Endodermal cell (in vitro differentiated cells): ENCODE data around the gene ZC3H18. TPM values are rescaled to one million over a fixed set of nuclear protein-coding genes. Genes with fewer than 3 reads are reported as not detected.

ENCODE experiments used
- DNase-seq: peaks from one replicate; pipeline ENCODE4 v3.0.0-alpha.2; 2017
- H3K27ac ChIP-seq: 2 replicates; pipeline ENCODE4 v1.5.1; 2013; ENCODE audit warnings: mild to moderate bottlenecking, low read depth, low read length, moderate library complexity
- H3K27me3 ChIP-seq: 2 replicates; pipeline ENCODE4 v1.6.1; 2013; ENCODE audit warnings: mild to moderate bottlenecking, low read length, moderate library complexity; ENCODE audit not compliant: insufficient read depth, control insufficient read depth, poor library complexity, severe bottlenecking
- H3K36me3 ChIP-seq: 2 replicates; pipeline ENCODE4 v1.7.0; 2013; ENCODE audit warnings: mild to moderate bottlenecking, low read length, moderate library complexity; ENCODE audit not compliant: control insufficient read depth, insufficient read depth
- H3K4me1 ChIP-seq: one replicate; pipeline ENCODE4 v1.7.0; 2013; ENCODE audit warnings: low read length; ENCODE audit not compliant: control insufficient read depth, insufficient read depth
- H3K4me3 ChIP-seq: 2 replicates; pipeline ENCODE4 v1.5.1; 2013; ENCODE audit warnings: mild to moderate bottlenecking, low read length, moderate library complexity
- H3K9ac ChIP-seq: 2 replicates; pipeline ENCODE4 v1.6.1; 2013; ENCODE audit warnings: mild to moderate bottlenecking, low read length, moderate library complexity; ENCODE audit not compliant: poor library complexity, severe bottlenecking; ENCODE audit errors: extremely low read depth
- H3K9me3 ChIP-seq: 2 replicates; pipeline ENCODE4 v1.6.1; 2013; ENCODE audit warnings: mild to moderate bottlenecking, low read length, moderate library complexity; ENCODE audit not compliant: control insufficient read depth
- H3K27ac Mint-ChIP-seq: 2 replicates; pipeline ENCODE4 v1.8.0; 2020; ENCODE audit warnings: mixed read lengths
- H3K27me3 Mint-ChIP-seq: 2 replicates; pipeline ENCODE4 v1.8.0; 2021; ENCODE audit warnings: mild to moderate bottlenecking, mixed read lengths; ENCODE audit not compliant: insufficient read depth
- H3K36me3 Mint-ChIP-seq: 2 replicates; pipeline ENCODE4 v1.8.0; 2020; ENCODE audit warnings: low read depth, mixed read lengths
- H3K4me1 Mint-ChIP-seq: 2 replicates; pipeline ENCODE4 v1.8.0; 2020; ENCODE audit warnings: mixed read lengths
- H3K4me3 Mint-ChIP-seq: 2 replicates; pipeline ENCODE4 v1.8.0; 2020; ENCODE audit warnings: mild to moderate bottlenecking, moderate library complexity, mixed read lengths
- H3K9me3 Mint-ChIP-seq: 2 replicates; pipeline ENCODE4 v1.8.0; 2020; ENCODE audit warnings: mild to moderate bottlenecking, mixed read lengths
- WGBS, 2 experiments: methylation state at CpG; one replicate each; pipeline versions ENCODE4 v1.1.5 to v1.1.7; 2013; ENCODE audit warnings: missing lambda C conversion rate in 2 of 2, mixed read lengths in 1 of 2; ENCODE audit not compliant: insufficient coverage in 1 of 2, insufficient read length in 1 of 2; 5-methylcytosine and 5-hydroxymethylcytosine counted together
- total RNA-seq, 2 donors: library from RNA; stranded (reverse); fragmentation: NEBNext Ultra II Directional in 1 of 2; extraction: Animal tissue kit (Norgen Biotek cat#: 25700) in 1 of 2; gene quantifications; 2 replicates in 1 of 2; 3 replicates in 1 of 2; pipeline ENCODE4 v1.2.1, GENCODE V29; 2021
- TF ChIP-seq, protein P1 (sequence below): fragments of 200-600 bp; sonication (generic); conservative IDR thresholded peaks from 2 replicates; pipeline ENCODE4 v1.5.0; 2021; ENCODE audit warnings: antibody characterized with exemption, mild to moderate bottlenecking

ZC3H18 gene
- total RNA-seq, 2 donors from 2014 or later = 75.4 to 76.6 TPM

DNA sequence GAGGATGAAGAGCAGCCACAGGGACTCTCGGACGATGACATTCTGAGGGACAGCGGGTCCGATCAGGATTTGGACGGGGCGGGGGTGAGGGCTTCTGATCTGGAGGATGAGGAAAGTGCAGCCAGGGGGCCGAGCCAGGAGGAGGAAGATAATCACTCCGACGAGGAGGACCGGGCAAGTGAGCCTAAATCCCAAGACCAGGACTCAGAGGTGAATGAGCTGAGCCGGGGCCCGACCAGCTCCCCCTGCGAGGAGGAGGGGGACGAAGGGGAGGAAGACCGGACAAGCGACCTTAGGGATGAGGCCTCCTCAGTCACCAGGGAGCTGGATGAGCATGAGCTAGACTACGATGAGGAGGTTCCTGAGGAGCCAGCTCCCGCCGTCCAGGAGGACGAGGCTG lies 7.0 kb downstream of the ZC3H18 start:
- no peak overlapping the region for H3K9ac ChIP-seq
- WGBS, 2 experiments = 96% methylated on average over 20 of the region's 20 CpGs

DNA sequence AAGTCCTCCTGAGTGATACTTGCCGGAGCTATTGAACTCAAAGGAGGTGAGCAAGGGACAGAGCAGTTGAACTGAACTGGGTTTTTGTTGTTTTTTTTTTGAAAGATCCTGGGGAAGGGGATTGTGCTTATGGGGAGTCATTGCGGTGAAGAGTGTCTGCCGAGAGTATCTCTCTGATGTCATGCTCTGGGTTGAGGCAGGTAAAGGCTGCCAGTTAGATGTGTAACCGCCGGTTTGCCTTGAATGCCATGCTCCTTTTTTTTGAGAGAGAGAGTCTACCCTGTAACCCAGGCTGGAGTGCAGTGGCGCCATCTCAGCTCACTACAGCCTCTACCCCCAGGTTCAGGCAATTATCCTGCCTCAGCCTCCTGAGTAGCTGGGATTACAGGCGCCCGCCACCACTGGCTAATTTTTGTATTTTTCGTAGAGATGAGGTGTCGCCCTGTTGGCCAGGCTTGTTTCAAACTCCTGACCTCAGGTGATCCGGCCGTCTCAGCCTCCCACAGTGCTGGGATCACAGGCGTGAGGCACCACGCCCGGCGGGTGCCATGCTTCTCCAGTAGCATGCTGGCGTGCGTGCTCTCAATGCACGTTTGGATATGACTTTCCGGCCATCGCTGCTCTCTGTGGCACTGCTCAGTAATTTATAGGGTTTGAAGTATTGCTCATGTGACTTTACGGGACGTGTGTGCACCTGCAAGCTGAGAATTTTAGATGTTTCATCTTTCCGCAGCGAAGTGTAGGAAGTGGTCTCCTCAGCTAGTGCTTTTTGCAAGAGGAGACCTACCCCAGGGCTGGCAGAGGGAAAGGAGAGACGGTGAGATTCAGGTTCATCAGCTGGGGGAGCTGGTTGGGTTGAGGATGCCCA lies 8.5 kb downstream of the ZC3H18 start:
- WGBS, 2 experiments = 96 to 98% methylated on average over 14 to 26 of the region's 26 CpGs
- Histone ChIP-seq H3K27ac (no peak overlapping the region), H3K9ac (no peak overlapping the region), H3K4me1 (no peaks in the 10 kb centered on the region), H3K4me3 (no peak overlapping the region), H3K36me3 (peaks cover 69% of the 10 kb centered on the region), H3K9me3 (no peaks in the 10 kb centered on the region), H3K27me3 (no peaks in the 10 kb centered on the region)
- H3K4me1 Mint-ChIP-seq = no peaks in the 10 kb centered on the region
- H3K27me3 Mint-ChIP-seq = no peaks in the 10 kb centered on the region
- no peak overlapping the region for H3K27ac Mint-ChIP-seq
- no peaks in the 10 kb centered on the region for H3K9me3 Mint-ChIP-seq
- TF ChIP-seq, protein P1, sequence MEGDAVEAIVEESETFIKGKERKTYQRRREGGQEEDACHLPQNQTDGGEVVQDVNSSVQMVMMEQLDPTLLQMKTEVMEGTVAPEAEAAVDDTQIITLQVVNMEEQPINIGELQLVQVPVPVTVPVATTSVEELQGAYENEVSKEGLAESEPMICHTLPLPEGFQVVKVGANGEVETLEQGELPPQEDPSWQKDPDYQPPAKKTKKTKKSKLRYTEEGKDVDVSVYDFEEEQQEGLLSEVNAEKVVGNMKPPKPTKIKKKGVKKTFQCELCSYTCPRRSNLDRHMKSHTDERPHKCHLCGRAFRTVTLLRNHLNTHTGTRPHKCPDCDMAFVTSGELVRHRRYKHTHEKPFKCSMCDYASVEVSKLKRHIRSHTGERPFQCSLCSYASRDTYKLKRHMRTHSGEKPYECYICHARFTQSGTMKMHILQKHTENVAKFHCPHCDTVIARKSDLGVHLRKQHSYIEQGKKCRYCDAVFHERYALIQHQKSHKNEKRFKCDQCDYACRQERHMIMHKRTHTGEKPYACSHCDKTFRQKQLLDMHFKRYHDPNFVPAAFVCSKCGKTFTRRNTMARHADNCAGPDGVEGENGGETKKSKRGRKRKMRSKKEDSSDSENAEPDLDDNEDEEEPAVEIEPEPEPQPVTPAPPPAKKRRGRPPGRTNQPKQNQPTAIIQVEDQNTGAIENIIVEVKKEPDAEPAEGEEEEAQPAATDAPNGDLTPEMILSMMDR = no peak
- no peak for DNase-seq
- no peak overlapping the region for H3K4me3 Mint-ChIP-seq
- H3K36me3 Mint-ChIP-seq = peaks cover 76% of the 10 kb centered on the region

More for the DNA sequence above, 7.0 kb downstream of the ZC3H18 start:
- Histone ChIP-seq H3K36me3 (peaks cover 79% of the 10 kb centered on the region), H3K27me3 (no peaks in the 10 kb centered on the region), H3K27ac (no peak overlapping the region), H3K4me3 (no peak overlapping the region), H3K9me3 (no peaks in the 10 kb centered on the region), H3K4me1 (no peaks in the 10 kb centered on the region)
- DNase-seq = no peak
- no peak overlapping the region for H3K27ac Mint-ChIP-seq
- H3K27me3 Mint-ChIP-seq = no peaks in the 10 kb centered on the region
- peaks cover 75% of the 10 kb centered on the region for H3K36me3 Mint-ChIP-seq
- H3K9me3 Mint-ChIP-seq = no peaks in the 10 kb centered on the region
- TF ChIP-seq, protein P1 = no peak
- no peak overlapping the region for H3K4me3 Mint-ChIP-seq
- peaks cover 2% of the 10 kb centered on the region for H3K4me1 Mint-ChIP-seq

DNA sequence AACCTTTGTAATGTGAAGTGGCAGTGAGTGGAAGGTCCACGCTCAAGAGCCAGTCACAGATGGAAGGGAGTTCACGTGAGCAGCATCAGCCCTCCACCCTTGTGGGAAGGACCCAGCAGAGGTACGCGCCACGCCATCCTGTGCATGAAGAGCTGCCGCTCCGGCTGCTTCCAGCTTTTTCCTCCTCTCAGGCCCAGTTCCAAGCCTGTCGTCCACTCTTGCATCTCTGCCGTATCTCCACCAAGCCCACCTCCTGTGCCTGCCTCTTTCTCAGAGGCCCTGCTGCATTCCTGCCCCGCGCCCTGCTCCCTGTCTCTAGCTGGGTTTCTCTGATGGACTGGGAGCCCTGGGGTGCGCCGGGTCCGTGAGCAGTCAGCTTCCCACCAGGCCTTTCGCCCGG lies 10.2 kb downstream of the ZC3H18 start:
- H3K4me3 Mint-ChIP-seq = no peak overlapping the region
- H3K36me3 Mint-ChIP-seq = peaks cover 72% of the 10 kb centered on the region
- TF ChIP-seq, protein P1 = no peak

More for the DNA sequence above, 10.2 kb downstream of the ZC3H18 start:
- H3K27ac ChIP-seq = no peak overlapping the region
- H3K4me3 ChIP-seq = no peak overlapping the region
- H3K9me3 ChIP-seq = no peaks in the 10 kb centered on the region
- no peaks in the 10 kb centered on the region for H3K27me3 ChIP-seq
- H3K4me1 Mint-ChIP-seq = peaks cover 8% of the 10 kb centered on the region
- no peaks in the 10 kb centered on the region for H3K27me3 Mint-ChIP-seq
- peaks cover 3% of the 10 kb centered on the region for H3K4me1 ChIP-seq
- no peak for DNase-seq
- H3K27ac Mint-ChIP-seq = no peak overlapping the region
- H3K9me3 Mint-ChIP-seq = no peaks in the 10 kb centered on the region
- peaks cover 64% of the 10 kb centered on the region for H3K36me3 ChIP-seq
- no peak overlapping the region for H3K9ac ChIP-seq
- 94 to 97% methylated on average over 12 to 16 of the region's 16 CpGs for WGBS, 2 experiments
